HepG2 (cell line): ENCODE data around the gene TRNT1. TPM values are rescaled to one million over a fixed set of nuclear protein-coding genes. Genes with fewer than 3 reads are reported as not detected.

Experiments used
- CBX1 ChIP-seq: IDR thresholded peaks from one replicate; pipeline ENCODE4 v1.6.1; 2016; ENCODE audit warnings: antibody characterized with exemption, low read depth
- CERS6 ChIP-seq: sonication (generic); formaldehyde crosslinking; IDR thresholded peaks from 2 replicates; pipeline ENCODE4 v1.5.0; 2020; ENCODE audit warnings: missing genetic modification reagents
- HBP1 ChIP-seq: IDR thresholded peaks from 2 replicates; pipeline ENCODE4 v1.6.1; 2016; ENCODE audit warnings: low read depth, control low read depth
- KAT2B ChIP-seq: fragments of 150-350 bp; IDR thresholded peaks from 2 replicates; pipeline ENCODE4 v1.6.1; 2014; ENCODE audit warnings: low read depth, low read length, borderline replicate concordance
- LBX2 ChIP-seq: sonication (generic); formaldehyde crosslinking; IDR thresholded peaks from 2 replicates; pipeline ENCODE4 v1.5.0; 2020; ENCODE audit warnings: missing genetic modification reagents, mild to moderate bottlenecking, borderline replicate concordance
- PAF1 ChIP-seq: IDR thresholded peaks from 2 replicates; pipeline ENCODE4 v1.6.1; 2016; ENCODE audit warnings: missing genetic modification reagents, missing compliant biosample characterization
- SIN3B ChIP-seq: fragments of 150-350 bp; IDR thresholded peaks from 2 replicates; pipeline ENCODE4 v1.6.1; 2014; ENCODE audit warnings: low read length
- SP140L ChIP-seq: sonication (generic); formaldehyde crosslinking; IDR thresholded peaks from 2 replicates; pipeline ENCODE4 v1.4.0; 2020; ENCODE audit warnings: missing genetic modification reagents, borderline replicate concordance
- TERF1 ChIP-seq: sonication (generic); formaldehyde crosslinking; IDR thresholded peaks from 2 replicates; pipeline ENCODE4 v1.8.0; 2022; ENCODE audit warnings: mild to moderate bottlenecking, missing genetic modification reagents, moderate library complexity
- XBP1 ChIP-seq: sonication (generic); formaldehyde crosslinking; IDR thresholded peaks from 2 replicates; pipeline ENCODE4 v1.5.0; 2020; ENCODE audit warnings: missing genetic modification reagents
- ZFX ChIP-seq: sonication (generic); formaldehyde crosslinking; IDR thresholded peaks from 2 replicates; pipeline ENCODE4 v1.4.0; 2020; ENCODE audit warnings: mild to moderate bottlenecking, low read depth, missing genetic modification reagents, moderate library complexity
- ZNF160 ChIP-seq: sonication (generic); formaldehyde crosslinking; IDR thresholded peaks from 2 replicates; pipeline ENCODE4 v1.8.0; 2022; ENCODE audit warnings: mild to moderate bottlenecking, inconsistent platforms, missing genetic modification reagents
- ZNF234 ChIP-seq: sonication (generic); formaldehyde crosslinking; conservative IDR thresholded peaks from 2 replicates; pipeline ENCODE4 v1.5.1; 2020; ENCODE audit warnings: mild to moderate bottlenecking, missing genetic modification reagents
- ZNF318 ChIP-seq: sonication (generic); formaldehyde crosslinking; IDR thresholded peaks from 2 replicates; pipeline ENCODE4 v1.4.0; 2020; ENCODE audit warnings: mild to moderate bottlenecking, missing genetic modification reagents
- ZNF331 ChIP-seq: sonication (generic); formaldehyde crosslinking; IDR thresholded peaks from 2 replicates; pipeline ENCODE4 v1.4.0; 2020; ENCODE audit warnings: missing genetic modification reagents
- ZNF382 ChIP-seq: sonication (generic); formaldehyde crosslinking; IDR thresholded peaks from 2 replicates; pipeline ENCODE4 v1.5.0; 2020; ENCODE audit warnings: missing genetic modification reagents, mild to moderate bottlenecking, borderline replicate concordance
- ZNF619 ChIP-seq: sonication (generic); formaldehyde crosslinking; IDR thresholded peaks from 2 replicates; pipeline ENCODE4 v1.4.0; 2020; ENCODE audit warnings: mild to moderate bottlenecking, missing genetic modification reagents
- ZNF773 ChIP-seq: sonication (generic); formaldehyde crosslinking; IDR thresholded peaks from 2 replicates; pipeline ENCODE4 v1.4.0; 2020; ENCODE audit warnings: missing genetic modification reagents, borderline replicate concordance
- polyA plus RNA-seq, 8 experiments: library from polyadenylated mRNA; depleted of rRNA in 3 of 8; stranded (reverse) in 7 of 8; unstranded in 1 of 8; fragments of >200 nt; fragmentation: Illumina TruSeq in 4 of 8; extraction: Trizol in 4 of 8; gene quantifications; 2 replicates each; pipeline versions ENCODE4 v1.2.1 to v1.2.3, GENCODE V29; 2011 to 2016; ENCODE audit warnings: low read depth in 4 of 8, missing spikeins in 1 of 8, mixed read lengths in 1 of 8; ENCODE audit not compliant: insufficient read depth in 1 of 8
- total RNA-seq, 5 experiments: library from RNA; depleted of rRNA; stranded (reverse); fragments of >200 nt; fragmentation: Illumina TruSeq; extraction: Trizol; gene quantifications; 2 replicates each; pipeline ENCODE4 v1.2.3, GENCODE V29; 2016; ENCODE audit warnings: low read depth in 1 of 5

TRNT1 gene
- total and polyA plus RNA-seq, 2 of the 13 experiments (the other 11 are each of a cell fraction or from before 2014, with no cell fraction given): 9.4 to 27.7 TPM

- TF ChIP-seq KAT2B (no peak), ZNF160 (CRISPR knock-in tag) (peak; percentile 93), ZNF234 (CRISPR knock-in tag) (no peak), XBP1 (no peak), ZNF331 (CRISPR knock-in tag) (peak; percentile 92), ZNF382 (CRISPR knock-in tag) (no peak), ZNF773 (CRISPR knock-in tag) (0 out of 2 replicates have a peak, but pooled peaks have one; percentile 63), CERS6 (CRISPR knock-in tag) (no peak), SP140L (CRISPR knock-in tag) (no peak), ZNF619 (CRISPR knock-in tag) (peak; percentile 97; the same call in 1 of the 2 replicates), ZNF318 (CRISPR knock-in tag) (peak; percentile 52; the same call in 1 of the 2 replicates), ZFX (peak; percentile 96), SIN3B (peak; percentile 95), HBP1 (CRISPR knock-in tag) (peak; percentile 88), TERF1 (CRISPR knock-in tag) (no peak), PAF1 (CRISPR knock-in tag) (no peak), CBX1 (peak; percentile 80), LBX2 (CRISPR knock-in tag) (no peak; the same call in none of the 2 replicates)
Measured at GRCh38 chr3:3179407-3180094, 52.8 kb downstream of the TRNT1 start, which contains the start of gene CRBN (continued).
